NCI-H774 (cell line): ENCODE measurements around the gene C5.

Experiments used
- DNase-seq: peaks from one replicate; lab custom pipeline; 2025; lab: John Stamatoyannopoulos, UW

C5 gene

DNA sequence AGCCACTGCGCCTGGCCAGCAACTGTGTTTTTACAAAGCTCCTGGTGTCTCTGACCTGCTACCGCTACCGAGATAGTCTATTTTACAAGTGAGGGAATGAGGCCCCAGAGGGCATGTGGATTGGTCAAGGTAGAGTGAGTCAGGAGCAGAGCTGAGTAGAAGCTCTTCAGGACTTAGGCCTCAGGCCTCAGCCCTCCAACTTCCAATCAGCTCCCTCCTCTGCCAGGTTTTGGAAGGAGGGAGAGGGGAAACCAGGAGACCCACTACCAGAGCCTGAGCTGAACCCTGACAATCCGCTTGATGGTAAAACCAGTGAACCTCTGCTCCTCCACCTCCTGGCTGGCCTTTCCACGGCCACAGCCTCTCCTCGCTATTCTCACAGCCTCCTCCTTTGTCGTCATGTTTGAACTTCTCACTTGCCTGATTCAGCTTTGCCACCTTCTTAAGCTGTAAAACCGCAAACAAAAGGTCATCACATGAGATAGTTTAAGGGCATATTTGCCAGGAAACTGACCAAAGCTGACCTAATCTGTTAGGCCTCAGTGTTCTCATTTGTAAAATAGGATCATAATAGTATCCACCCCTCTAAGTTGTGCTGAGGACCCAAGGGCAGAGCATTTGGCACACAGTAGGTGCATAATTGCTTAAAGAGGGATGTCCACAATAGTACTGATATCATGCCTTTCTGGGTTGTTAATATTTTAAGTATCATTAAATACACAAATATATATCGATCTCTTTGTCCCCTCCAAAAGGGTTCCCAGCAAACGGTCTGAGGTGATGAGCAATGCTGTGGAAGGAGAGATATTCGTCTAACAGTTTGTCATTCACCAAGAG, 125.2 kb downstream of the C5 start:
- DNase-seq: no peak

DNA sequence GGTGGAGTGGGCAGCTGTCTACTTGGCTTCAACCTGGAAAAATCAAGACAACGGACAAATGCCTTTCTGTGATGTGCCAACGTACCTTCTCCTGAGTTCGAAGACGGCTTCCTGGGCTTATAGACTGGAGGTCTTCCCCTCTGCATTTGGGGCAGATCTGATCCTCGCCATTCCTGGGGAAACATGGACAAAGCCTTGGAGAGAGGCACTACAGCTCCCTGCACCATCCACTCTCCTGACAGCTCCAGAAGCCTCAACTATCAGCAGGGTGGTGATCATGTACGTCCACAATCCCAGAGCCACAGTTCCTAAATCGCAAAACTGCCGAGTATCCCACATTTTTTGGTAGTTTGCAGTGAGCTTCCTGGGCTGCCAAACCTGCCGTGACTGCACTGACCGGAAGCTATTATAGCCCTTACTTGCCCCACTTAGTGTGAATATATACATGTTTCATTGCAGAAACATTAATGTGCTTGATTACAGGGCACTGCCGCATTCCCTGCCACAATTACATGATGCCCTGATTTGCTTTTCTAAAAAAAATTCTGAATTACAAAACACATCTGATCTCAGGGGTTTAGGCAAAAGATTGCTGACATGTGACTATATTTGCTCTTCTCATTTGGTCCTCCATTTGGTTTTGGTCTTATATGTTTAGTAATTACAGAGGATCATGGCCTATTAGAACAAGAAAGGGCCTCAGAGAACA, 126.3 kb downstream of the C5 start:
- no peak for DNase-seq

GRCh38 chr9:120922404-120923195, 127.5 kb downstream of the C5 start:
- no peak for DNase-seq

DNA sequence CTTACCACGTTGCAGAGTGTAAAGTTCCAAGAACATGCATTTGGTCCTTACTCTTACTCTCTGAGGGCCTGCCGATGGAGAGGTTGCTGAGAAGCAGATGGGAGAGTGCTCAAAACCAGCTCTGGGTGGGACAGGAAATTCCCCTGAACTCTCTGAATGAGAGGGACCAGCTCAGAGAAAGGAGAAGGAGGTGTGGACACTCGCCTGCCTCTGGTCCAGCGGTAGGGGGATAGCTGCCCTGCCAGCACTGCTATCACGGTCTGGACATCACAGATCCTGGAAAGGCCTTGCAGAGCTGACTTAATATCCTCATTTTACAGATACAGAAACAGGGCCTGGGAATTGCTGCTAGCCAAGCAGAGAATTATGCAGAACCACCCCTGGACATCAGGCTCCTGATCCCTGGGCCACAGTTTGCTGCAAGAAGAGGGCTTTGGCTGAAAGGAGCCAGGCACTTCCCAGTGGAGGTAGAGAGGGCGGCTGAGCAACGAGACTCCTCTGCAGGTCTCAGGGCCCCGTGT, 128.4 kb downstream of the C5 start:
- no peak for DNase-seq

DNA sequence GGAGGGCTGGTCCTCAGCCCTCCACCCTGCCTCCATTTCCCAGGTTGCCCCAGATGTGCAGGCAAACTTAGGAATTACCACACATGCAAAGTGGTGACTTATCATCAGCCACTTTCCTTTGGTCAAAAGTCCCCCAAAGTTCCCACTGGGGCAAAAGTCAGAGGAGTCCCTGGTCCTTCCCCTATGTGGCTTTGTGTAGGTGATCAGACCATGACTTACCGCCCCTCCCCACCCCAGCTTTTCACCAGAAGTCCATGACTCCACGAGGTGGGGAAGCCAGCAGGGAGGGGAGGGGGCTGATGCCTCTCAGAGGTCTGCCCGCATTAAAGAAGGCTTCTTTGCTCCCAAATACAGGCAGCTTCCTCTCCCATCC, 129.3 kb downstream of the C5 start:
- no peak for DNase-seq

- DNase-seq: no peak
Observed at GRCh38 chr9:120919843-120920805, 130.0 kb downstream of the C5 start.

DNA sequence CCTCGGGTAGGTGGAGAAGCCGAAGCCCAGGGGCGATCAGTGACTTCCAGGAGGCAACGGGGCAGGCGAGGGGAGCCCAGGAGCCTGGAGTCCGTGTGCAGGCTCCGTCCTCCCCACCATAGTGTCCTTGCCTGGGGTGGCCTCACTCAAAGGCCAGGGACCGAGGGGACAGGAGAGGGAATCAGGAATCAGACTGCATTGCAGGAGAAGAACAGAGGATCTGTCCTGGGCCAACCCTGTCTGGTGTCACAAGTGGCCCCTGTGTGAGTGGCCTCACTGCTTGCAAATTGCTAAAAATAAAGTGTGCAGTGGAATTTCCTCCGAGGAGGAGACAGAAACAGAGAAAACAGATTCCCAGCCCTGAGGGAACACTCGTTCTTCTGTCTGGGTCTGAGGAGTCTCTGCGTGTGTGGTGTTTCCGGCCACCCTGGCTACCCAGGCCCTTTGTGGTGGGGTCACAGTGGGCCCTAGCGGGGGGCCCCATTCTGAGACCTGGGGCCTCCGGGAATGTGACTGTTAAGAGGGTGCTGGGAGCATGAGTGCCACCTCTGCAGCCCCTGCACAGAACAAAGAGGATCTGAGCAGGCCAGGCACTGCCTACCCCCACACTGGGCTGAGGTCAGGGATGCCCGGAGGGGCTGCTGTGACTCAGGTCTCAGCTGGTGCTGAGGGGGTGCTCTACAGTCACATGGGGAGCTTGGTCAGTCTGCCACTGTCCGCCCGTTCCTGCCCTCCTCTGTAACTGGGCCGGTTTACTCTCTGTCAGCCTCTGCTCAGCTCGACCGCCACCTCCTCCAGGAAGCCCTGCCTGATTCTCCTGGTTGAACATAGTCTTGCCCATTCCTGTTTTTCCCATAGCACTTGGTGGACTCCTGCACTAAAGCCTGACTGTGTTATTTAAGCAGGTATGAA, 130.9 kb downstream of the C5 start:
- no peak for DNase-seq

DNA sequence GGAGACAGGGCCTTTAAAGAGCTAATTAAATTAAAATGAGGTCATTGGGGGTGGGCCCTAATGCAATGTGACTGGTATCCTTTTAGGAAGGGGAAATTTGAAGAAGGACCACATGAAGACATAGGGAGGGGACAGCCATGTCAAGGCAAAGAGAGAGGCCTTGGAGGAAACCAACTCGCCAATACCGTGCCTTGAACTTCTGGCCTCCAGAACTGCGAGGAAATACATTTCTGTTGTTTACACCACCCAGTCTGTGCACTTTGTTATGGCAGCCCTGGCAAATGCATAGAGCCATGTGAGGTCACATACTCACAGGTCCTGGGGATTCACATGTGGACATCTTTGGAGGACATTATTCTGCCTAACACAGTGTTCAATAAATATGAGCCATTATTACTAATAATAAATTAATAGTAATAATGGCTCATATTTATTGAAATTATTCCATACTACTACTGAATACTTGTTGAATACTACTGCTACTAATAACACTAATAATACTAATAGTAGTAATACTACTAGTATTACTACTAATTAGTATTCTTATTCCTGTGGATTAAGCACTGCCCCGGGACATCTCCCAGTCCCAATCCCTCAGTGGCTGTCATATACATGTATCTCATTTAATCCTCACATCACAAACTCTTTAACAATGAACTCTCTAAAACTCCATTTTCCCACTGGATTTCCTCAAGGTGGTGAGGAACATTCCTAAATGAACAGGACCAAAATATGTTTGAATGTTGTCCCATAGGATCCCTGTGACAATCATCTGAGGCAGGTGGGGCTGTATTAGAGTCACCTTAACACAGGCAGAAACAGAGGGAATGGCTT, 131.9 kb downstream of the C5 start:
- no peak for DNase-seq

DNA sequence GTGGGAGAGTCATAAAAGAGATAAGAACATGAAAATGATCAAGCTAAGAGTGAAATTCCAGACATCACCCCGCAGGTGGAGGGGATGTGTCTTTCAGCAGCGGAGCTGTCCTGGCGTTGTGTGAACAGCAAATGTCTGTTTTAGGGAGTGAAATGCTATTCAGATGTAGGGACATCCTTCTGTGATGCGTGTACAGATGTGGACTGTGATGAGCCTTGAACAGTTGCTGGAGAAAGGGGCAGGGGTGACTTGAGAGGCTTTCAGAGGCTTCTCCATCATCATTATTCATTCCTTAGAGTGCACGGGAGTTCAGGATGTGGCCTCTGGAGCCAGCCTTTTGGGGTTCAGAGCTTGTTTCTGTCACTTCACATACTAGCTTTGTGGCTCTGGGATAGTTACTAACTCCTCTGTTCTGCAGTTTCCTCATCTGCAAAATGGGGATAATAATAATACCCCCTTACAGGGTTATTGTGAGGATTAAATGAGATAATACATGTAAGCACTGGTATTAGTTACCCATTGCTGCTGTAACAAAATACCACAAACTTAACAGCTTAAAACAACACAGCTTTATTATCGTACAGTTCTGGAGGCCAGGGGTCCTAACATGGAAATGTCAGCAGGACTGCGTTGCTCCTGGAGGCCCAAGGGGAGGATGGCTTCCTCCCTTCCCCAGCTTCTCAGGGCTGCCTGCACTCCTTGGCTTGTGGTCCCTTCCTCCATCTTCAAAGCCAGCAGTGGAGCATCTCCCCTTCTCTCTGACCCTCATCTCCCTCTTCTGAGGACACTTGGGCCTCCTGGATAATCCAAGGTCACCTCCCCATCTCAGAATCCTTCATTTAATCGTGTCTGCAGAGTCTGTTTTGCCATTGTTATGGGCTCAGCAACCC, 132.8 kb downstream of the C5 start:
- no peak for DNase-seq

DNA sequence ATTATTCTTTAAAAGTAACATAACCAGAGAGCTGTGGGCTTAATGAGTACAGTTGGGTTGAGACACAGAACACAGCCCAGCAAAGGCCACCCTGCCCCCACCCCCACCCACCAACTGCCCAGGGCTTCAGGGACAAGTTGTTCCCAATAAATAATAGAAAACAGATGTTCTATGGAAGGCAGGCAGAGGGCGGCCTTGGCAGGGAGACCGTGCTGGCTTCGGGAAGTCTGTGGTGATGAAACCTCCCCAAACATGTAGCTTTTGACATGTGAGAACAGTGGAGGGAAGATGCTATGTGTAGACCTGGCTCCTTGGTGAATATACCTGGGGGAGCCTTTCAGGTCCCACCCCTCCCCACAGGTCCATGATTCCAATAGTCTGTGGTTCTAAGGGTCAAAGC, 133.5 kb downstream of the C5 start:
- DNase-seq: no peak

- no peak for DNase-seq
Observed at GRCh38 chr9:120915854-120916470, 134.1 kb downstream of the C5 start.

DNA sequence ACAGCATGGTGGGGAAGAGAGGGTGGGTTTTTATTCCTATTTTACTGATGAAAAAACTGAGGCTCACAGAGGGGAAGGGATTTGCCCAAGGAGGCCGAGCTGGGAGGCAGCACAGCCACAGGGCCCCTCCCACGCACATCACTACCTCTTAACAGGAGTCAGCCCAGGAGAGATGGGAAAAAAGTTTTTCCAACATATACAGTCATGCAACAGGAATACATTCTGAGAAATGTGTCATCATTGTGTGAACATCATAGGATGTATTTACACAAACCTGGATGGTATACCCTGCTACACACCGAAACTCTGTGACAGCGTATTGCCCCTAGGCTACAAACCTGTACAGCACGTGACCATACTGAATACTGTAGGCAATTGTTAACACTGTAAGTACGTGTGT, 135.1 kb downstream of the C5 start:
- DNase-seq: no peak

GRCh38 chr9:120914396-120914795, 135.7 kb downstream of the C5 start:
- DNase-seq: no peak

DNA sequence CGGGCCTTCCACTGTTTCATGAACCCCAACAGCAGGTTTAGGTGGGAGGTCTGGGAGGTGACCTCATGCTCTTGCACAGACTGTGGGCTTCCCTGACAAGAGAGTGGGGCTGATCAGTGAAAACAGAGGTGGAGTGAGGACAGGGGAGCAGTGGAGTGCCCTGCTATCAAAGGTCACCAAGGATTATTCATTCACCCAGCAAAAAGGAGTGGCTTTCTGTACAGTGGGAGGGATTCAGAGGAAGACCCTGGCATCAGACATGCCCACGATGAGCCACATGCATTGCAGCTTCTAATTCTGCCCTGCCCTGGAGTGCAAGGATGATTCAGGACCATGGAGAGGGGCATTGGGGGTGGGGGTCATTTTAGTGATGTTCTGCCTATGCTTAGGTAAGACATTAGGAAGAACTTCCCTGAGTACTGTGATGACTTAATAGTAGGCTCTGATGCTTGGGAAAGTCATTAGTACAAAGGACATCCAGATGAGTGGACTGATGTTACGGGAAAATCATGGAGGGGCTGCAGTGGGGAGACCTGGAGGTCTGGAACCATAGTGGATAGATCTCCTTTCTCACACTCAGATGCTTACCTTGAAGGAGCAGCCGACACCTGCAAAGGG, 136.3 kb downstream of the C5 start:
- DNase-seq: no peak

DNA sequence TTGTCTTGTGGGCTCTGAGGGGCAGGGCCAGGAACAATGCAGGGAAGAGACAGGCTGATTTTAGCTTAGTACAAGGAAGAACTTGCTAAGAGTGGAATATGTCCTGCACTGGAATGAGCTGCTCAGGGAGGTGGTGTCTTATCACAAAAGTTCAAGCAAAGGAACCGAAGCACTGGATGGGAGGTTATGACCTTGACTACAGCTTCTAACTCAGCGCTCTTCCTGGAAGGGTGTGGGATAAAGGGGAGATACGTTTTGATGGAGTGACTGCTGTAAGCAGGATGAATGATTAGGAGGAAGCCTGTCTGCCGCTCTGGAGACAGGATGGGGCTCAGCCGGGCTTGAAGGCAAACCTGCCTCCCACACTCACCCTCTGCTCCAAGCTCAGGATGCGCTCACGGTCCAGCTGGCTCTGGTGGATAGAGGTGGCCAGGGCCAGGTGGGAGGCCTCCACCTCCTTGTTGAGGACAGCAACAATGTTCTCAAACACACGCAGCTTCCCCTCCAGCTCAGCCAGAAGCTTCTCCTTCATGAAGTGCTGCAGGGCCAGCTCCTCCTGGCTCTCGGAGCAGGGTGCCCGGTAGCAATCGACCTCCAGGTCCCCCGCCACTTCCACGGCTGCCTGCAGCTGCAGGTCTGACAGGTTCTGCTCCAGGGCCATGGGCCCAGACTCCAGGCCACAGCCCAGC, 137.0 kb downstream of the C5 start:
- DNase-seq: no peak

DNA sequence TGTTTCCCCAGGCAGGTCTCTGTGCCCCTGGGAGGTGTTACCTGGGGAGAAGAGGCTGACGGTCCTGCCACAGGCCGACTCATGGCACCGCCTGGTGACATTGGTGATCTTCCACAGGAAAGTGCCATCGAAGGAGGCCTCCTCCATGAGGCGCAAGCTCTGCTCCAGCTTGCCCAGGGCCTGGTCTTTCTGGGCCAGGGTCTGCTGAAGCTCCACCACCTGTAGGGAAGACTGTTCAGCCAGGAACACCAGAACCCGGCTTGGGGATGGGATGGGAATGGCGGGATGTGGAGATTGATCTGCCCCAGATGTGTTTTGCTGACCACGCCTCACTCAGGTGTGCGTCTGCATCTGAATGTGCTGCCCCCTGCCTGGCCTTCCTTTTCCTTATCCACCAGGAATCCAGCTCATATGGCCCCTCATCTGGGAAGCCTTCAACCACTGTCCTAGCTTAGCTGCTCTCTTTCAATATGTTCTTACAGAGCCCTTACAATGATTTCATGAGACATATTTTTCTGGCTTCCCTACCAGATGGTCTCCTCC, 138.7 kb downstream of the C5 start:
- DNase-seq: no peak

- no peak for DNase-seq
Observed at GRCh38 chr9:120910643-120911042, 139.4 kb downstream of the C5 start.
